Vagina (tissue), 2 donors: ENCODE data around the gene PRRG4.

Experiments
- POLR2A ChIP-seq, 2 donors: fragments of 450-650 bp; IDR thresholded peaks; one replicate each; pipeline ENCODE4 v1.6.1; 2017; ENCODE audit warnings: antibody characterized with exemption in 2 of 2, mild to moderate bottlenecking in 2 of 2, moderate library complexity in 2 of 2
- TF ChIP-seq, protein P1 (sequence below), 3 experiments: fragments of 450-650 bp in 2 of 3; fragments of 200-600 bp in 1 of 3; sonication (generic) in 1 of 3; IDR thresholded peaks; one replicate each; pipeline ENCODE4 v1.5.1; 2017 to 2019; ENCODE audit warnings: antibody characterized with exemption in 3 of 3, mild to moderate bottlenecking in 2 of 3, moderate library complexity in 2 of 3

DNA sequence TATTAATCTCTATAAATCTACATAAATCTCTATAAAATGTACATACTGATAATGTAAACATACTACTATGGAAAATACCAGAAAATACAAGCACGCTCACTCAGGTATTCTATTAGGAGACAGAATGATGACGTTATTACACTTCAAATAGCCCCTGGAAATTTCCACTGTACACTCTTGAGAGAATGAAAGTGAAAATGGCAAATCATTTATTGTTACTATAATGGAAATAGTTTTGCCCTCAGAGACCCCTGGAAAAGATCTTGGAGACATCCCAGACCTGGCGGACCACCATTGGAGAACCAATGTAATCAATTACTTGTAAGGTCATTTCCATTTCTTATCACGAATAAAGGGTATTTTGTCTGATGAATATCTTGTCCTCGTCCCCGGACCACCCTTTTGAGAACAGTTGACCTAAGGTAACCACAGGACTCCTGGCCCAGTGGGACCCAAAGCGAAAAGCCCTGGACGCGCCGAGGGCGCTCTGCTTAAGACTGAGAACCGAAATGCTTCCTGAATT, 509 bp upstream of the PRRG4 start:
- no peak for TF ChIP-seq POLR2A (IDR thresholded peaks at IDR 0.05)
- TF ChIP-seq, protein P1, sequence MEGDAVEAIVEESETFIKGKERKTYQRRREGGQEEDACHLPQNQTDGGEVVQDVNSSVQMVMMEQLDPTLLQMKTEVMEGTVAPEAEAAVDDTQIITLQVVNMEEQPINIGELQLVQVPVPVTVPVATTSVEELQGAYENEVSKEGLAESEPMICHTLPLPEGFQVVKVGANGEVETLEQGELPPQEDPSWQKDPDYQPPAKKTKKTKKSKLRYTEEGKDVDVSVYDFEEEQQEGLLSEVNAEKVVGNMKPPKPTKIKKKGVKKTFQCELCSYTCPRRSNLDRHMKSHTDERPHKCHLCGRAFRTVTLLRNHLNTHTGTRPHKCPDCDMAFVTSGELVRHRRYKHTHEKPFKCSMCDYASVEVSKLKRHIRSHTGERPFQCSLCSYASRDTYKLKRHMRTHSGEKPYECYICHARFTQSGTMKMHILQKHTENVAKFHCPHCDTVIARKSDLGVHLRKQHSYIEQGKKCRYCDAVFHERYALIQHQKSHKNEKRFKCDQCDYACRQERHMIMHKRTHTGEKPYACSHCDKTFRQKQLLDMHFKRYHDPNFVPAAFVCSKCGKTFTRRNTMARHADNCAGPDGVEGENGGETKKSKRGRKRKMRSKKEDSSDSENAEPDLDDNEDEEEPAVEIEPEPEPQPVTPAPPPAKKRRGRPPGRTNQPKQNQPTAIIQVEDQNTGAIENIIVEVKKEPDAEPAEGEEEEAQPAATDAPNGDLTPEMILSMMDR (IDR thresholded peaks at IDR 0.05) = no peak
